NB4 (cell line): ENCODE data around the gene ST8SIA1.

Experiments
- CTCF ChIP-seq: IDR thresholded peaks from one replicate; pipeline ENCODE4 v1.5.1; 2012; ENCODE audit warnings: low read depth, low read length
- MAX ChIP-seq: IDR thresholded peaks from 2 replicates; pipeline ENCODE4 v1.6.1; 2011; ENCODE audit warnings: low read depth, low read length

GRCh38 chr12:22334410-22335100, at the start of gene ST8SIA1:
- no peak for TF ChIP-seq CTCF
- no peak for TF ChIP-seq MAX
